Bronchial epithelial cell (primary cell): ENCODE measurements around the gene PSMA6. TPM values are rescaled to one million over a fixed set of nuclear protein-coding genes. Genes with fewer than 3 reads are reported as not detected.
"Not testable (repeated sequence)": the region's sequence is repeated elsewhere in the genome, so short reads cannot be mapped to it uniquely, and the experiment has no call there.

ENCODE experiments used
- DNase-seq: peaks from one replicate; pipeline ENCODE4 v3.0.0-alpha.2; 2010; ENCODE audit warnings: low read depth
- FAIRE-seq: peaks from 2 replicates; lab custom pipeline; 2011; peaks lifted over from hg19 to GRCh38; lab: Jason Lieb, UNC
- H3K27me3 ChIP-seq: 2 replicates; pipeline ENCODE4 v1.5.1; 2011; ENCODE audit warnings: low read length; ENCODE audit not compliant: control insufficient read depth, insufficient read depth
- H3K36me3 ChIP-seq: 2 replicates; pipeline ENCODE4 v1.5.1; 2011; ENCODE audit warnings: low read length; ENCODE audit not compliant: control insufficient read depth, insufficient read depth
- H3K4me3 ChIP-seq: 2 replicates; pipeline ENCODE4 v1.5.1; 2011; ENCODE audit warnings: mild to moderate bottlenecking, low read depth, low read length, control low read depth
- total RNA-seq: library from RNA; depleted of rRNA; stranded (reverse); fragments of >200 nt; gene quantifications from 2 replicates; pipeline ENCODE4 v1.2.1, GENCODE V29; 2014
- TF ChIP-seq, protein P1 (sequence below): IDR thresholded peaks from 2 replicates; pipeline ENCODE4 v1.5.1; 2011; ENCODE audit warnings: mild to moderate bottlenecking, moderate library complexity, low read length, control low read depth, inconsistent platforms; ENCODE audit not compliant: insufficient read depth, severe bottlenecking

Gene PSMA6
- total RNA-seq, 1 donor from 2014 or later, result 222 TPM

DNA sequence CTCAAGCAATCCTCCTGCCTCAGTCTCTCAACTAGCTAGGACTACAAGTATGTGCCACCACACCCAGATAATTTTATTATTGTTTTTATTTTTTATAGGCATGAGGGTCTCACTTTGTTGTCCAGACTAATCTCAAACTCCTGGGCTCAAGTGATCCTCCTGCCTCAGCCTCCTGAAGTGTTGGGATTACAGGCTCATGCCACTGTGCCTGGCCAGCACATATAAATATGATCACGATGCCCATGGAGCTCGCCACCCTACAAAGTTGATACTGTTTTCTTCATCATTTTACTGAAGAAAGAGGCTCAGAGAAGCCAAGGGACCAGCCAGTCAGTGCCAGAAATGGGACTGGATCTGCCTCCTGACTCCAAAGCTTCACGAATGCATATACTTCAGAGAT lies 59.3 kb downstream of the PSMA6 start:
- Histone ChIP-seq H3K27me3 (peaks cover 1% of the 10 kb centered on the region), H3K36me3 (no peaks in the 10 kb centered on the region), H3K4me3 (no peak overlapping the region)
- DNase-seq (no peak), FAIRE-seq (no peak)
- TF ChIP-seq, protein P1, sequence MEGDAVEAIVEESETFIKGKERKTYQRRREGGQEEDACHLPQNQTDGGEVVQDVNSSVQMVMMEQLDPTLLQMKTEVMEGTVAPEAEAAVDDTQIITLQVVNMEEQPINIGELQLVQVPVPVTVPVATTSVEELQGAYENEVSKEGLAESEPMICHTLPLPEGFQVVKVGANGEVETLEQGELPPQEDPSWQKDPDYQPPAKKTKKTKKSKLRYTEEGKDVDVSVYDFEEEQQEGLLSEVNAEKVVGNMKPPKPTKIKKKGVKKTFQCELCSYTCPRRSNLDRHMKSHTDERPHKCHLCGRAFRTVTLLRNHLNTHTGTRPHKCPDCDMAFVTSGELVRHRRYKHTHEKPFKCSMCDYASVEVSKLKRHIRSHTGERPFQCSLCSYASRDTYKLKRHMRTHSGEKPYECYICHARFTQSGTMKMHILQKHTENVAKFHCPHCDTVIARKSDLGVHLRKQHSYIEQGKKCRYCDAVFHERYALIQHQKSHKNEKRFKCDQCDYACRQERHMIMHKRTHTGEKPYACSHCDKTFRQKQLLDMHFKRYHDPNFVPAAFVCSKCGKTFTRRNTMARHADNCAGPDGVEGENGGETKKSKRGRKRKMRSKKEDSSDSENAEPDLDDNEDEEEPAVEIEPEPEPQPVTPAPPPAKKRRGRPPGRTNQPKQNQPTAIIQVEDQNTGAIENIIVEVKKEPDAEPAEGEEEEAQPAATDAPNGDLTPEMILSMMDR, result no peak

GRCh38 chr14:35351897-35352273 lies 59.7 kb downstream of the PSMA6 start:
- FAIRE-seq, result no peak
- no peak for DNase-seq
- Histone ChIP-seq H3K27me3 (peaks cover 1% of the 10 kb centered on the region), H3K36me3 (no peaks in the 10 kb centered on the region), H3K4me3 (no peak overlapping the region)
- TF ChIP-seq, protein P1, result no peak

GRCh38 chr14:35352274-35353233 lies 60.4 kb downstream of the PSMA6 start:
- no peak overlapping the region for H3K4me3 ChIP-seq
- TF ChIP-seq, protein P1, result no peak
- no peak for FAIRE-seq
- peaks cover 1% of the 10 kb centered on the region for H3K27me3 ChIP-seq
- no peak for DNase-seq
- H3K36me3 ChIP-seq, result no peaks in the 10 kb centered on the region

DNA sequence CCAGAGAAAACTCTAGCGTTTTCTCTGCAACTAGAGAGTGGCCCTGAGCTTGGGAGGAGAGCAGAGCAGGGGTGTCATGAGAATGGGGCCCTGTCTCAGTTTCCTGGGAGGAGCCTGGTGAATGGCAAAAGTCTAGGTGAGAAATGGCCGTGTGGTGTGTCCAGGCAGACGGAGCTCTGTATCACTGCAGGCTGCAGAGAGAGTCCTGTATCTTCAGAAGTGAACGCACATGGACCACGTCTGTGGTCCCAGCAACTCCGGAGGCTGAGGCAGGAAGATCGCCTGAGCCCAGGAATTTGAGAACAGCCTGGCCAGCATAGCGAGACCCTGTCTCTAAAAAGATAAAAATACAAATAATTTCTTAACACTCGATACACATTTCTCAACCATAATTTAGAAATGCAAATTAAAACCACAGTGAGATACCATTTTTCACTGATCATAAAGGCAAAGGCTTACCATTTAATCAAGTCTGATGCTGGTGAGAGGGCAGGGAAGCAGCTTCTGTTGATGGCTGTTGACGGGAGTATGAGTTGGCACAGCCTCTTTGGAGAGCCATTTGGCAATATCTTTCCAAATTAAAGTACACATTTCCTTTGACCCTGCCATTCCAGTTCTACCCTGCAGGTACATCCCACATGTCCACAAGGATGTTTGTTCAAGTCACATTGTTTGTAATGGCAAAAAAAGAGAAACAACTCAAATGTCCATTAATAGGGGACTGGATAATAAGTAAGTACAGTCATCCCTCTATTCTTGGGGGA lies 61.4 kb downstream of the PSMA6 start:
- no peak for FAIRE-seq
- DNase-seq, result peak; percentile 58
- Histone ChIP-seq H3K27me3 (peaks cover 1% of the 10 kb centered on the region), H3K36me3 (no peaks in the 10 kb centered on the region), H3K4me3 (no peak overlapping the region)
- TF ChIP-seq, protein P1, result no peak

- not testable (repeated sequence) for FAIRE-seq, H3K27me3 ChIP-seq, H3K4me3 ChIP-seq, DNase-seq, H3K36me3 ChIP-seq
These were observed 63.1 kb downstream of the PSMA6 start for GRCh38 chr14:35355235-35355634.
